HG02973 (cell line): ENCODE measurements around the gene IRF9.

Experiments used
- ATAC-seq: cut with Tn5 transposase; IDR thresholded peaks from one replicate; pipeline ENCODE4 v1.9.1; 2021; ENCODE audit warnings: moderate library complexity; ENCODE audit not compliant: unreplicated experiment

The IRF9 gene

DNA sequence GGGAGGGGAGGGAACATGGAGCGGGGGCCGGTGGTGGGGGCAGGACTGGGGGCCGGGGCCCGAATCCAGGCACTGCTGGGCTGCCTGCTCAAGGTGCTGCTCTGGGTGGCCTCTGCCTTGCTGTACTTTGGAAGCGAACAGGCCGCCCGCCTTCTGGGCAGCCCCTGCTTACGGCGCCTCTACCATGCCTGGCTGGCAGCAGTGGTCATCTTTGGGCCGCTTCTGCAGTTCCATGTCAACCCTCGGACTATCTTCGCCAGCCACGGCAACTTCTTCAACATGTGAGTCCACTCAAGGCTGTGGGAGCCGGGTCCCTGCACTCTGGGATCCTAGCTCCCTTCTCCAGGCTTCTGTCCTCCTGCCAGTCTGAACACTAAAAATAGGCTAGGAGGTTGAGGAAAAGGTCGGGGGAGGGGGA, 29.5 kb upstream of the IRF9 start:
- no peak for ATAC-seq

DNA sequence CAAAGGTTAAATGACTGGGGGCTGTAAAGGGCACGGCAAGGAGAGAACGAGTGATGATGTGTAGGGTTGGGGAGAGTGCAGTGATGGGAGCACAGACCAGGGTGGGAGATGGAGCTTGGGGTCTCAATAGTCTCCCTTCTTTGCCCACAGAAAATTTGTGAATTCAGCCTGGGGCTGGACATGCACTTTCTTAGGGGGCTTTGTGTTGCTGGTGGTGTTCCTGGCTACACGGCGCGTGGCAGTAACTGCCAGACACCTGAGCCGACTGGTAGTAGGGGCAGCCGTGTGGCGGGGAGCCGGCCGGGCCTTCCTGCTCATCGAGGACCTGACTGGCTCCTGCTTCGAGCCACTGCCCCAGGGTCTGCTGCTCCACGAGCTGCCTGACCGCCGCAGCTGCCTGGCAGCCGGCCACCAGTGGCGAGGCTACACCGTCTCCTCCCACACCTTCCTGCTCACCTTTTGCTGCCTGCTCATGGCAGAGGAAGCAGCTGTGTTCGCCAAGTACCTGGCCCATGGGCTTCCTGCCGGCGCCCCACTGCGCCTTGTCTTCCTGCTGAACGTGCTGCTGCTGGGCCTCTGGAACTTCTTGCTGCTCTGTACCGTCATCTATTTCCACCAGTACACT, 28.9 kb upstream of the IRF9 start:
- ATAC-seq = no peak

DNA sequence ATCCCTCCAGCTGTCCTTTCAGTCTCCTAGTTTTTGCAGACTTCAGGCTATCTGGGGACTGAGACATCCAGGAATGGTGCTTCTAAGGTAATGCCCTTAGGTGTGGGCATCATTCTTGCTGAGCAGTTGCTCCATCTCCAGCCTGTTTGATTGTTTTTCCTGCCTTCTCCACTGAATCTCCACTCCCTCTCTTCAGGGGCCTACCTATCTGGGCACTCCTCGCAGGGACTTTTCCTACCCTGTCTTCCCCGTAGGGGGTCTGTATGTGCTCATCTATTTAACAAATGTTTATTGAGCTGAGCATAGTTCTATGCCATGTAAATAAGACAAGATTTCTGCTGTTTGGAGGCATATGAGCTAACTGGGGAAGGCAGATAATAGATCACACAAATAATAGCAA, 28.1 kb upstream of the IRF9 start:
- ATAC-seq = no peak

DNA sequence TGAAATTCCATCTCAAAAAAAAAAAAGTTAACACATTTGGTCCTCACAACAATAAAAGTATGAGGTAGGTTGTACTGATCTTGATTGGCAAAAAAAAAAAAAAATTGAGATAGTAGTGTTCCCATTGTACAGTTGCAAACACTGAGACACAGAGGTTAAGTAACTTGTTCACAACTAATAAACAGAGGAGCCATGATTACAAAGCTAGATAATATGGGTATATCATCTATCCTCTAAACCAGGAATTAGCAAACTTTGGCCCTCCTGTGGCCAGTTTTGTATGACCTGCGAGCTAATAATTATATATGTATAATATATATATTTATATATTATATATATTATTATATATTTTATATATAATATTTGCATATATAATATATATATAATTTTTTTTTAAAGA, 27.3 kb upstream of the IRF9 start:
- ATAC-seq = no peak

DNA sequence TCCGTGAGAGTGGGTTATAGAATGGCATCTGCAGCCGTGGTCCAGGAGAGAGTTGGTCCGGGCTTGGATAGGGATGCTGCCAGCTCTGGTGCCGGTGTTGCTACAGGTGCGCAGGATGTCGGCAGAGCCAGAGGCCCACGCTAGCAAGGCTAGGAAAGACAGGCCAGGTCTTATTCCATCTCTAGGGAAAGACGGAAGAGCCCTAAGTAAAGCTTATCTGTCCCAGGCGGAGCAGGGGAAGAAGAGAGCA, 25.6 kb upstream of the IRF9 start:
- ATAC-seq = peak; percentile 7

DNA sequence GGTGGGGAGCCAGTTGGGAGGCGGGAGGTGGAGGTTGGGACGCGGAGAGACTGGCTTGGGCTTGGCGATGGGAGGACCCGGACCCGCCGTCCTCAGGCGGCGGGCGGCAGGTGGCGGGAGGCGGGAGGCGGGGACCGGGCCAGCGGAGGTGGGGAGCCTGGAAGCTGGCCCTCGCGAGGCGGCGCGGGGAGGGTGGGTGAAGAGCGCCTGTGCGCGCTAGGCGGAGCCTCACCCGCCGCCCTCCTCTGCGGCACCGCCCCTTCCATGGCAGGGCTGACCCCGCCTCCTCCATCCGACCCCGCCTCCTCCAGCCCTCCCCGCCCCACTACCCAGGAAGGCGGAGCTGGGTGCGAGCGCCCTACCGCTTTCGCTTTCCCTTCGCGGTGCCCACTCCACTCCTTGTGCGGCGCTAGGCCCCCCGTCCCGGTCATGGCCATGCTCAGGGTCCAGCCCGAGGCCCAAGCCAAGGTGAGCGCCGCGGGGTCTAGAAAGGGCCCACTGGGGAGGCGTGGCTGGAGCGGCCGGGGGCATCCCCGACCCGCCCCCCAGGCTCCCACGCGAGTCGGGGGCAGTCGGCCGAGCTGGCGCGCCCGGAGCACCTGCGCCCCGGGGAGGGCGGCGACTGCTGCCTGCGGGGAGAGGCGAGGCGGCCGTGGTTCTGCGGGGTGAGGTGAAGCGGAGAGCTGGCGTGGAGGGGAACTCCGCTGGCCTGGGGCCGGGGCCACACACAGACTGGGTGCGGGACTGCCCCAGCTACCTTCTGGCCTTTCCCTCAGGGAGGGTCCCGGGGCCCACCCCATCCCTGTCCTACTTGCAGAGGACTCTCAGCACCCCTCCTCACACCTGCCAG, 25.0 kb upstream of the IRF9 start, which contains the start of gene PSME1:
PSME1 (plus strand) TSS at position 361 of the 850 bp plus-strand sequence; CDS start at position 430, 69 bp downstream.
- ATAC-seq = peak; percentile 86

DNA sequence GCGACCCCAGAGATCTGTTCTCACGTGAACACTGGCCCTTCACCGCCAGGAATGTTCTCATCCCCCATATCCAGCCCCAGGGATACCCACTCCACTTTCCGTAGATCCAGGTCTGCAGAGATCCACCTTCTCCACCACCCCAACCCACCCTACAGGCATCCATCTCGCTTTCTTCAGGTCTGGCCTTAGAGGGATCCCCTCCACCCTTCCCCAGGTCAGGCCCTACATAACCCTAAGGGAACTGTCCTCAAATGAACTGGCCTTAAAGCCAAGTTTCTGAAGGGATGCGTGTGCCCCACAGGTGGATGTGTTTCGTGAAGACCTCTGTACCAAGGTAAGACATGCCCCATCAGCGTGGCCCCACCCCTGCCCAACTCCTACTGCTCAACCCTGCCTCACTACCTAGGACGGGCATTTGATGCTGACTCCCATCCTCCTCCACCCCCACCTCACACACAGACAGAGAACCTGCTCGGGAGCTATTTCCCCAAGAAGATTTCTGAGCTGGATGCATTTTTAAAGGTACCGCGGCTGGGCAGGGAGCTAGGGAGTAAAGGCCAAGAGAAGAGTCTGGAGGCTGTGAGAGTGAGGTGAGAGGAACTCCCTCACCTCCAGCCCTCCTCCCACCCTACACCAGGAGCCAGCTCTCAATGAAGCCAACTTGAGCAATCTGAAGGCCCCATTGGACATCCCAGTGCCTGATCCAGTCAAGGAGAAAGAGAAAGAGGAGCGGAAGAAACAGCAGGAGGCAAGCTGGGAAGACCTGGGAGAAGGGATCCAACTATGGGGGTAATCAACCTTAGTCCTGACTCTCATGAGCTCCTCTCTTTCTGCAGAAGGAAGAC, 24.2 kb upstream of the IRF9 start:
- ATAC-seq = no peak

DNA sequence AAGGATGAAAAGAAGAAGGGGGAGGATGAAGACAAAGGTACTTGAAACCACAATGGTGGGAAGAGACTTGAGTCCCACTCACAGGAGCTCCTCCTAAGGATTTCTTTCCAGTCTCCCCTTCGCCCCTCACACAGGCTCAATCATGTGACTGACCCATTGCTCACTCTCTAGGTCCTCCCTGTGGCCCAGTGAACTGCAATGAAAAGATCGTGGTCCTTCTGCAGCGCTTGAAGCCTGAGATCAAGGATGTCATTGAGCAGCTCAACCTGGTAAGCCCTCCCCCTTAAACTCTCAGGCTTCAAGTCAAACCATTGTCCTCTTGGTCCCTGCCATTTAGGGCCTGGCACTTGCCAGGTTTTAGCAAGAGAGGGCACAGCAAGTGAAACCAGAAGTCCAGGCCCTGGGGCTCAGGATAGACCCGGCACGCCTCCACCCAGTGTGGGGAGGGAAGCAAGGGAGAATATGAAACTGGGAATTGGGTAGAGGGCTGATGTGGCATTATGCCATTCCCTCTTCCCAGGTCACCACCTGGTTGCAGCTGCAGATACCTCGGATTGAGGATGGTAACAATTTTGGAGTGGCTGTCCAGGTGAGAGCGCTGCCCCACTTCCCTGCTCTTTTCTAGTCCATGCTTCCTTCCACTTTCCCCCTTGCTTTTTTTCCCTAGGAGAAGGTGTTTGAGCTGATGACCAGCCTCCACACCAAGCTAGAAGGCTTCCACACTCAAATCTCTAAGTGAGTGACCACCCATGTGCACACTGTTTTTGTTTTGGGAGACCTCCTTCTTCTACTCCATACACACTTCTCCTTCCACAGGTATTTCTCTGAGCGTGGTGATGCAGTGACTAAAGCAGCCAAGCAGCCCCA, 23.3 kb upstream of the IRF9 start:
- ATAC-seq = no peak

DNA sequence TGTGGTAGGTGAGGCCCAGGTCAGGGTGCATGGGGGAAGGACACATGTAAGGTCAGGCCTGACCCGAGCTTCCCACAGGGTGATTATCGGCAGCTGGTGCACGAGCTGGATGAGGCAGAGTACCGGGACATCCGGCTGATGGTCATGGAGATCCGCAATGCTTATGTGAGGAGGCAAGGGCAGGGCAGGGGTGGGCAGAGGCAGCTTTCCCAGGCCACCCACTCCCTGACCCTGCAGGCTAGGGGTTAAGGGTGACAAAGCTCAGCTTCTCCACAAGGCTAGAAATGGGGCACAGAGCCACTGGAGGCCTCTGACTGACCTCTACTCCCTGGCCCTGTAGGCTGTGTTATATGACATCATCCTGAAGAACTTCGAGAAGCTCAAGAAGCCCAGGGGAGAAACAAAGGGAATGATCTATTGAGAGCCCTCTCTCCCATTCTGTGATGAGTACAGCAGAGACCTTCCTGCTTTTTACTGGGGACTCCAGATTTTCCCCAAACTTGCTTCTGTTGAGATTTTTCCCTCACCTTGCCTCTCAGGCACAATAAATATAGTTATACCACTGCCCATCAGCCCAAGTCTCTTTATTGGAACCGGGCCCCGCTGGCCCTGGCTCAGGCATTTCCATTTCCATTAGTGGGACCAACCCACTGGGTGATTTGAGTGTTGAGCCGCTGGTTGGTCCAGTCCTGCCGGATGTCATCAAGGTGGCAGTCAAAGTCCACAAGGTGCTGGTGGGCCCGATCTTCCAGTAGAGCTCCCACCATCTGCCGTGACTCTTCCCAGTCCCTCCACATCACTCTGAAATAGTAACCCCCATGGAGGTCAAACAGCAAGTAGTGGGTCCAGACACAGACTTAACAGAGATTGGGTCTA, 22.4 kb upstream of the IRF9 start:
- no peak for ATAC-seq

DNA sequence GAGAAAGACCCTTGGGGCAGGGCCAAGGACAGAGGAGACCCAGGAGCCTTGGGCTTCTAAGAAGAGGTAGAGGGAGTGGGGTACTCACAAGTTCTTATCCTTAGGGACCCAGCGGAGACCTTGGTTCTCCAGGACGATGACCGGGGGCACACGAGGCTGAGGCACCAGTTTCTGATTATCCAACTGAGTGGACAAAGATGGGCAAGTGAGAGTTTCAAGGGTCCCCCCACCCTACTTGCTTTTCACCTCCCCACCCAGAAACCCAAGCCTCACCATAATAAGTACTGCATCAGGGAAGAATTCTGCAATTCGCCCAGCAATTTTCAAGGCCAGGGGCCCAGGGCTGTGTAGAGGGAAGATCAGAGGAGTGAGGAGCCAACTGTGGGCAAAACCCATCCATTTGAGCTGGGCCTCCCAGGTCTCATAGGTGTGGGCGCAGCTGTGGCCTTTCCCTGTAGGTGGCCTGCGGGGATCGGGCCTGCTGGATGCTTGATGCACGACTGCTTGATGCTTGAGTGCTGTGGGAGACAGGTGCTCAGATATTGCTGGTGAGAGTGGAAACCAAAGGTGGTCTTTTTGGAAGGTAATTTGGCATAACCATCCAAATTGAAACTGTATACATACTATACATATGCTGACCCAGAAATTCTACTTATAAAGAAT, 21.7 kb upstream of the IRF9 start:
- no peak for ATAC-seq

DNA sequence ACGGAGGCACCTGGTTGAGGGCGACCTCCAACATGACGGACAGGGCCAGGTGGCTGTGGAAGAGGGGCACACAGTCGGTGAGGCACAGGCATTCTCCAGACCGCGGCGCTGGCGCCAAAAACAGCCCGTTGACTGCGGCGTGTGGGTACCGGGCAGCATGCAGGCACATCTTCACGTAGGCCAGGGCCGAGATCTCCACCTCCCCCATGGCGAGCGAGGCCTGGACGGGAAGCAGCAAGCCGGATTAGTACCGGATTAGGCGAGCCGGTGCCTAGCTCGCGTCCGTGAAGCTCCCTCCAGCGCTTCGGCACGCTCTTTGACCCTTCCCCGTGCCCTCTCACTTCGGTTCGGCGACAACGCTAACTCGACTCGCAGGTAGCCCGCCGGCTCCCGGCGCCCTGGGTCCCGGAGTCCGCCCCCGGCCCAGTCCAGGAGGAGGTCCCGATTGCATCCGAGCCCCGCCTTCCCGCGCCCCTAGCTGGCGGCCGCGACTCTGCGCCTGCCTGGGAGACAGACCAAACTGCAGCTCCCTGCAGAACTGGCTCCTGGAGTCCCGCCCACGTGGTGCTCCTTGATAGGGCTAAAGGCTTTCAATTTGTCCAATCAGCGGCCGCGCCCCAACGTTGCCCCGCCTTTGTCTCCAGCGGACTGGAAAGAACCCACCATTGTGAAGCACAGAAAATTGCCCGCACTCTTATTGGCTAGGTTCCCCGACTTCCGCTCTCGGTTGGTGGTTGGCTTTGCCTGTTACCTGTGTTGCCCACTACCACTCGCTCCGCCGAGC, 19.8 kb upstream of the IRF9 start, which contains the start of gene EMC9:
EMC9 (minus strand) TSS at position 495 of the 784 bp plus-strand sequence; CDS start at position 208, 287 bp downstream.
- peak; percentile 74 for ATAC-seq

DNA sequence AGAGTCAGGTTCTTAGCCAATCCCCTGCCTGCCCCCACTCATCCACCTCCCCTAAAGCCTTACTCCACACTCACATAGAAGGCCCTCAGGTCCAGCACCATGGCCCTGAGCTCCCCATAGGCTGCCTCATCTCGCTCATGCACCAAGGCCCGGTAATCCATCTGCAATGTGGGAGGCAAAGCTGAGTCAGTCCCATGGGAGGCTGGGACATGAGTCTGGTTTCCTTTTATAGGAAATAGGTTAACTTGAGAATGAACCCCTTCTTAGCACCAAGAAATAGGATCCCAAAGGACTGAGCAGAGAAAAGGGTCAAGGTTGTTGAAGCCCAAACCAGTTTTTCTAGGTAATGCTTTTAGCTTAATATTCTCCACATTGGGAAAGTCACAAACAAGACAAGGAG, 17.6 kb upstream of the IRF9 start:
- ATAC-seq = no peak

DNA sequence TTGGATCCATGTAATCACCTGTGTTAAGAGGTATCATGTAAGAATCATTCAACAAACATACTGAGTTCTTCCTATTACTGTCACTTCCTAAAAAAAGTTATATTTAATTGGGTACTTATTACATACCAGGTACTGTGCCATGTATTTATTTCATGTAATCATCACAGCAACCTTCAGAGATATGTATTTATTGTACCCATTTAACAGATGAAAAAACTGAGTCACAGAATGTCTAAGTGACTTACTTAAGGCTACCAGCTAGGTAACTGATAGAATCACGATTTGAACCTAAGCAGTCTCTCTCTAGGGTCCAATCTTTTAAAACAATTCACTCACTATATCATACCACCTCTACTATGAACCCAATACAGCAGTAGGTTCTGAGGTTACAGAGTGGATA, 16.6 kb upstream of the IRF9 start:
- no peak for ATAC-seq

DNA sequence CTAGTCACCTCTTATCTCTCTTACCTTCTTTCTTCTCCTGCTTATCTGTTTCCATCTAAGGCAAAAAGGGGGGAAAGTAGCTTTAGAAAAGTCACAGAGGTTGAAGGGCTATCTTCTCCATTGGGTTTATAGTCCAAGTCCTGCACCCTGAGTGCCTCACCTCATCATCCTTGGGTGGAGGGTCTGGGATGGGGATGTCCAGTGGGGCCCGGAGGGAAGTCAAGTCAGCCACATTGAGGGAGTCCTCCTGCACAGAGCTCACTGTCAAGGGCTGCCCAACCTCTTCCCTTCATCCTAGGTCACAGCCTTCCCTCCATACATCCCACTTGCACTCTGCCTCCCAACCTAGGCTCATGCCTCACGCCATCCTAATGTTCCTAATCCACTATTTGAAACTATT, 15.8 kb upstream of the IRF9 start:
- ATAC-seq = no peak

DNA sequence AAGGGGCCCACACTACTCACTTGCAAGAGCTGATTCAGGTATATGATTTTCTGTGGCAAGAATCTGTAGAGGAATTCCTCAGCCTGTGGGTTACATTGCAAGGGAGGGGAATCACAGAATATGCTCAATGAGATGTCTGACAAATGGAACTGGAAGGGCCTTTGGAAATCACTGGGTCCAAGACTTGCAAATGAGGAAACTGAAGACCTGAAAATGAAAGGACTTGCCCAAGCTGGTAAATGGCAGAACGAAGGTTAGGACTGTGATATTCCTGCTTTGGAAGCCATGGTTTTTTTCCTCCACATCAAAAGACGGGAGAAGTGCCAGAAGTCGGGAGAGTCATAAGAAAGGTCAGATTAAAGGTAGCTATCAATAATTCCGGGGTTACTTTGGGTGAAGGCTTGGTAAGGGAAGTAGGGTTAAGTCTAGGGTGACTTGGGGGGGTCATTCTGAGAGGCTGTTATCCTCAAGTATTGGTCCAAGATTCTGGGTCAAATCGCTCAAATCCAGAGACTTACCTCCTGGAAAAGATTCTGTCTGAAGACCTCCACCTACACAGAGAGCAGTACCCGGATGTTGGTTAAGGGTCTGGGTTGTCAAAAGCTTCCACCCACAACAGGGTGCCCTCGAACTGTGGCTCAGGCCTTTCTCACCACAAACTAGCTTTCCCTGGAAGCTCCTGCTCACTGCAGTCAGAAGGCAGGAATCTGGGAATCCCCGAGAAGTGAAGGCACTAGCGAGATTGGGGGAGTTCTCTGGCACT, 15.2 kb upstream of the IRF9 start:
- no peak for ATAC-seq

DNA sequence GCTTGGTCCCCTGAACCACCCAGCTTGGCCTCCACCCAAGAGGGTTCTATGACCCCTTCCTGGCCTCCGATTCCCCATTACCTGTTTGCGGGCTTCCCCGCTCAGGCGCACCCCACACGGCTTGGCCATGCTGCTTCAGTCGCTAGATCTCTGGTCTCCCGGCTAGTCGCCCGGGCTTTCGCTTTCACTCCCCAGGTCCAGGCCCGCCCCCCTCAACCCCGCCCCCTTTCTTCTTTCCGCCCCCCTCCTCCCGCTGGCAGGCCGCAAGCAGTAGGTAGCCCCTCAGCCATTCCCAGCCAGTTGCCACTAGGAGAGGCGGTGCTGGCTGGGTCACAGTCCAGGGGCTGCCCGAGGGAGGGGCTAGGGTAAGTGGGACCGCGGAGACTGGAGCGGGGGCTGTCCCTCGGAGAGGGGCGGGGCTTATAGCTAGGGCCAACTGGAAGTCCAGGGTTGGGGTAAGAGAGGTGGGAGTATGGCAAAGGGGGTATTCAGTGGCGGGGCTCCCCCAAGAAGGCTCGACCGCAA, 14.6 kb upstream of the IRF9 start, which contains the start of gene PSME2:
PSME2 (minus strand) TSS at position 158 of the 525 bp plus-strand sequence; CDS start at position 129, 29 bp downstream.
- ATAC-seq = peak; percentile 49
